Stimulated activated CD8-positive, alpha-beta memory T cell treated with anti-CD3 and anti-CD28 coated beads, Interleukin-15, amount 100 ng/mL, for 1 hour (primary cell): ENCODE measurements around the gene ERCC2.
"Not testable (repeated sequence)": the region's sequence is repeated elsewhere in the genome, so short reads cannot be mapped to it uniquely, and the experiment has no call there.

Source experiments
- DNase-seq: peaks from one replicate; pipeline ENCODE4 v3.0.0-alpha.2; 2020; ENCODE audit warnings: low read depth

ERCC2 gene

DNA sequence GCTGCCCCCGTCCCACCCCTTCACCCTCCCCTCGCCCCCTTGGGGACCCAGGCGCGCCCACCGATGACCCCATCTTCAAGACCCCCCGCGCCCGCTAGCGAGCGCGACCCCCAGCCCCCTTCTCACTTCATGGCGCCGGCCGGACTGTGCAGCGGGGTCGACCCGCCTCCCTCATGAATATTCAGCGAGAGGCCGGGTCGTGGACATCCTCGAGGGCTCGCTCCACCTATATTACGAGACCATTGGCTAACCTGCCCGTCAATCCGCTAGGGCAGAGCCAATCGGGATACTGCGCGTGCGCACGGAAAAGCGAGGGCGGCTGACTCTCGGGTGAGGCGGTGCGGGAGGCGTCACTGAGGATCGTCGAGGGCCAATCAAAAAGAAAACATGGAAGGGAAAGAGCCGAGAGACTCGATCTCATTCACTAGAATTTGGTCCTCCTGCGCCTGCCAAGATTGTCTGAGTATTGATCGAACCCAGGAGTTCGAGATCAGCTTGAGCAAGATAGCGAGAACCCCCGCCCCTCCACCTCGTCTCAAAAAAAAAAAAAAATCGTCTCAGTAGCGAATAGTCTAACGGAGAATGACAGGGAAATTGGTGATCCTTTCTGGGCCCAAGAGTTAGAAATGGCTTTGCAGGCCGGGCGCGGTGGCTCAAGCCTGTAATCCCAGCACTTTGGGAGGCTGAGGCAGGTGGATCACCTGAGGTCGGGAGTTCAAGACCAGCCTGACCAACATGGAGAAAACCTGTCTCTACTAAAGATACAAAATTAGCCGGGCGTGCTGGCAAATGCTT lies at the start of gene ERCC2:
Gene ERCC2, minus strand, starts transcription at position 164 of the 795 bp plus-strand sequence. Its CDS starts 33 bp downstream, at position 131.
- peak; percentile 100 for DNase-seq

DNA sequence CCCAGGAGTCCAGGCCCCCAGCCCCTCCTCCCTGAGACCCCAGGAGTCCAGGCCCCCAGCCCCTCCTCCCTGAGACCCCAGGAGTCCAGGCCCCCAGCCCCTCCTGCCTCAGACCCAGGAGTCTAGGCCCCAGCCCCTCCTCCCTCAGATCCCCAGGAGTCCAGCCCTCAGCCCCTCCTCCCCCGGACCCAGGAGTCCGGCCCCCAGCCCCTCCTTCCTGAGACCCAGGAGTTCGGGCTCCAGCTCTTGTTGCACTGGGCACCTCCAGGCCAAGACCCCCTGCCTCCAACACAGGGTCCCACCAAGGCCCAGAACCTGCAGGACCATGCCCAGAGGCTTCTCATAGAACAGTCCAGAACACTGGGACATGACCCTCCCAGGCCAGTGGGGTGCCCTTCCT lies 49.5 kb upstream of the ERCC2 start:
- DNase-seq = no peak

DNA sequence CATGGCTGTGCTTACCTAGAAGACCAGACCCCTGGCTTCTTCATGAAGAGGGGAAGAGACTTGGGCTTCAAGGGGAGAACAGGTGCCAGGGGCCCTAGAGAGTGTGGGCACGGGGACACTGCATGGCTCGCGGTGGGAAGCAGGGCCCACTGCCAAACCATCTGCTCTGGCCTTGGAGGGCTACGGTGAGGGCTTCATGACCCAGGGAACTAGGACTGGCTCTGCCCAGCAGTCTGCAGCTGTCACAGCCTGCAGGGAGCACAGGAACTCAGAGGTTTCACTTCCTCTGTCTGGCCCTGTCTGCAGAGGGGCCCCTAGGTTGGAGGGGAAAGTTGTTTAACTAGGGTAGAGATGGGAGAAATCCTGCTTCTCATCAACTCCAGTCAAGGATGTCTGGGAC lies 49.0 kb upstream of the ERCC2 start:
- no peak for DNase-seq

DNA sequence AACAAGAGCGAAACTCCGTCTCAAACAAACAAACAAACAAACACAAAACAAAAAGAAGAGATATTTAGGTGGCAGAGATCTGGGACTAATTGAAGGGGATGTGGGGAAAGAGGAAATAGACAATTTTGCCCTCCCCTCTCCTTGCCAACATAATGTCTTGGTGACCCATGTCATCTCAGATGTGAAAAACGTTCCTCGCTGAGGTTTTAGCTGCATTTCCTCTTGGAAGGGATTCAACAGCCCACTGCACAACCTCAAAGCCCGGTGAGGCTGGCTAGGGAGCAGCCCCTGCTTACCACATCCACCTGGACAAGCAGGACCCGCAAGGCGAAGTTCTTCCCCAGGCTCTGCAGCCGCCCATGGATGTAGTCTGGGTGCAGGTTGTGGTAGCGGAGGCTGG lies 48.4 kb upstream of the ERCC2 start:
- no peak for DNase-seq

DNA sequence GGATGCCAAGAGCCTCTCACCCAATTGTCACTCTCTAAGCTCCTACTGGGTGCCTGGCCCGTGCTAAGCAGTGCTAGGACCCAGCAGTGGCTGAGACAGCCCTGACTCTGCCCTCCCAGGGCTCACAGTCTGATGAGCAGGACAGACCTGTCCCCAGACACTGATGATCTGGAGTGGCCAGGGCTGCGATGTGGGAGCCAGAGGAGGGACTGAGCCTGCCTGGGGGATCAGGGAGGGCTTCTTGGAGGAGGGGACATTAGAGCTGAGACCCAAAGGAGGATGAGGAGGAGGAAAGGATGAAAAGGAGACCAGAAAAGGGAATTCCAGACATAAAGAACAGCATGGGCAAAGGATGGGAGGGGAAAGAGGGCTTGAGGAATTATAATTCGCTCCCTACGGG lies 46.8 kb upstream of the ERCC2 start:
- DNase-seq = no peak

DNA sequence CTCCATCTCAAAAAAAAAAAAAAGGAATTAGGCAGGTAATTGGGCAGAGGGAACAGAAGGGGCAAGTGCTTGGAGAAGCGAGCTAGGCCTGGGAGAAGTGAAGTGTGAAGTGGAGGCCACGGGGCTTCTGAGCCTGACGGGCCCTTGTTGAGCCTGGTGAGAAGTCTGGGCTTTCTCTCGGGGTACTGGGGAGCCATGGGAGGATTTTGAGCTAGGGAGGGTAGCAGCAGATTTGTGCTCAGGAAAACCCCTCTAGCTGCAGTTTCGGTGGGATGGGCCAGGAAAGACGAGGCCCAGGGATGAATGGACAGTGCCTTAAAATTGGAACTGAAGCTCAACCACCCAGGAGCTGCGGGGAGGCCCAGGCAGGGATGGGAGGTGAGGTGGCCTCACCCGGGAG lies 44.1 kb upstream of the ERCC2 start:
- DNase-seq = no peak

DNA sequence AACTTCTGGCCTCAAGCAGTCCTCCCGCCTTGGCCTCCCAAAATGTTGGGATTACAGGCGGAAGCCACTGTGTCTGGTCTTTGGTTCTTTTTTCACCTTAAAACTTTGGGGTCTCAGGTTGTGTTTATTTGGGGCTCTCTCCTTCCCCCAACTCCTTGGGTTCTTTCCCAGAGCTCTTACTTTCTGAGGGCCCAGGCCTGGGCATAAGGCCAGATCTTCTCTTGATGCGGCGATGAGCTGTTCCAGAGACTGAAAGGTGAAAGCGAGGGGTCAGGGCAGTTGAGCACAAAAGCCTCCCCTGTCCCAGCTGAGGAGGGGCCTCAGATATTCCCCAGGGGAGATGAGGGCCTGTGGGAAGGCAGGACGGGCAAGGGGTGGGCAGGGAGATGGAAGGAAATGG lies 43.1 kb upstream of the ERCC2 start:
- no peak for DNase-seq

DNA sequence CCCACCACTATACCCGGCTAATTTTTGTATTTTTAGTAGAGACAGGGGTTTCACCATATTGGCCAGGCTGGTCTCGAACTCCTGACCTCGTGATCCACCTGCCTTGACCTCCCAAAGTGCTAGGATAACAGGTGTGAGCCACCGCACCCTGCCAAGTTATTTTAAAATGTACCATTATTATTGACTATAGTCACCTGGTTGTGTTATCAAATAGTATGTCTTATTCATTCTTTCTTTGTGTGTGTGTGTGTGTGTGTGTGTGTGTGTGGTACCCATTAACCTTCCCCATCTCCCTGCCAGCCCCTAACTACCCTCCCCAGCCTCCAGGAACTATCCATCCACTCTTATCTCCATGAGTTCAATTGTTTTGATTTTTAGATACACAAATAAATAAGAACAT lies 40.0 kb upstream of the ERCC2 start:
- DNase-seq = not testable (repeated sequence)

DNA sequence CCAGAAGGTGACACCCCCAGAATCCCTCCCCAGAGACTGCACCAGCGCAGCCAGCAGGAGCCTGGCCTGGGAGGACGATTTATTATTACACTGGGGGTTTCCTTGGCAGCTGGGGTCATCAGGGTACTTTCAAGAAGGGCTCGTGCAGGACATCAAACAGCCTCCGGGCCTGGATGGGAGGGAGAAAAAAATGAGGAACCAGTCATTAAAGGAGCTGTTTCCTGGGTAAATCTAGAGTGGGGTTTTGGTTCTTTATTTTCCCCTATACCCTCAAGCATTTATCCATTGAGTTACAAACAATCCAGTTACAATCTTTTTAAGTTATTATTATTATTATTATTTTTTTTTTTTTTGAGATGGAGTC lies 39.2 kb upstream of the ERCC2 start:
- no peak for DNase-seq

DNA sequence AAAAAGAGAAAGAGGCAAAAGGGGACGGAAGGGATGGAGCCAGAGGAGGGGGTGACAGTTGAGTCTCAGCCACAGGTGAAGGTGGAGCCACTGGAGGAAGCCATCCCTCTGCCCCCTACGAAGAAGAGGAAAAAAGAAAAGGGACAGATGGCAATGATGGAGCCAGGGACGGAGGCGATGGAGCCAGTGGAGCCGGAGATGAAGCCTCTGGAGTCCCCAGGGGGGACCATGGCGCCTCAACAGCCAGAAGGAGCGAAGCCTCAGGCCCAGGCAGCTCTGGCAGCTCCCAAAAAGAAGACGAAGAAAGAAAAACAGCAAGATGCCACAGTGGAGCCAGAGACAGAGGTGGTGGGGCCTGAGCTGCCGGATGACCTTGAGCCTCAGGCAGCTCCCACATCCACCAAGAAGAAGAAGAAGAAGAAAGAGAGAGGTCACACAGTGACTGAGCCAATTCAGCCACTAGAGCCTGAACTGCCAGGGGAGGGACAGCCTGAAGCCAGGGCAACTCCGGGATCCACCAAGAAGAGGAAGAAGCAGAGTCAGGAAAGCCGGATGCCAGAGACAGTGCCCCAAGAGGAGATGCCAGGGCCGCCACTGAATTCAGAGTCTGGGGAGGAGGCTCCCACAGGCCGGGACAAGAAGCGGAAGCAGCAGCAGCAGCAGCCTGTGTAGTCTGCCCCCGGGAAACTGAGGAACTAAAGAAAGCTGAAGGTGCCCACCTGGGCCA lies 38.6 kb upstream of the ERCC2 start:
- no peak for DNase-seq

DNA sequence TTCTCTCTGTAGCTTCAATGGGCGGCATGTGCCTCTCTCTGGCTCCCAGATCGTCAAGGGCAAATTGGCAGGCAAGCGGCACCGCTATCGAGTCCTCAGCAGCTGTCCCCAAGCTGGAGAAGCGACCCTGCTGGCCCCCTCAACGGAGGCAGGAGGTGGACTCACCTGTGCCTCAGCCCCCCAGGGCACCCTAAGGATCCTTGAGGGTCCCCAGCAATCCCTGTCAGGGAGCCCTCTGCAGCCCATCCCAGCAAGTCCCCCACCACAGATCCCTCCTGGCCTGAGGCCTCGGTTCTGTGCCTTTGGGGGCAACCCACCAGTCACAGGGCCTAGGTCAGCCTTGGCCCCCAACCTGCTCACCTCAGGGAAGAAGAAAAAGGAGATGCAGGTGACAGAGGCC lies 37.7 kb upstream of the ERCC2 start:
- no peak for DNase-seq

DNA sequence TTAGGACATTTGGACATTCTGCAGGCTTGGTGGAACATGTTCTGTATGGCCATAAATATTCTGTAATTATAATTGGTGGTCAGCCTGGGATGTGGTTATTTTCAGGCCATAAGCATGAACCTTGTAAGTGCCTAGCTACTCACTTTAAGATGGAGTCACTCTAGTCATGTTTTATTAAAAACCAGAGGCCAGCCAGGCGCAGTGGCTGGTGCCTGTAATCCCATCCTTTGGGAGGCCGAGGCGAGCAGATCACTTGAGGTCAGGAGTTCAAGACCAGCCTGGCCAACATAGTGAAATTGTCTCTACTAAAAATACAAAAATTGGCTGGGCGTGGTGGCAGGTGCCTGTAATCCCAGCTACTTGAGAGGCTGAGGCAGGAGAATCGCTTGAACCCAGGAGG lies 37.2 kb upstream of the ERCC2 start:
- DNase-seq = not testable (repeated sequence)

DNA sequence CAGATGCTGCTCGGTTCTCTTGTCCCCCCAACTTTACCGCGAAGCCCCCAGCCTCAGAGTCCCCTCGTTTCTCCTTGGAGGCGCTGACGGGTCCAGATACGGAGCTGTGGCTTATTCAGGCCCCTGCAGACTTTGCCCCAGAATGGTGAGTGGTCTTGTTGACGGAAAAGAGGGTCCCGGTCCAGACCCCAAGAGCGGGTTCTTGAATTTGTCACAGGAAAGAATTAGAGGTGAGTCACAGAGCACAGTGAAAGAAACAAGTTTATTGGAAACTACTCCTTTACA lies 36.7 kb upstream of the ERCC2 start:
- no peak for DNase-seq

DNA sequence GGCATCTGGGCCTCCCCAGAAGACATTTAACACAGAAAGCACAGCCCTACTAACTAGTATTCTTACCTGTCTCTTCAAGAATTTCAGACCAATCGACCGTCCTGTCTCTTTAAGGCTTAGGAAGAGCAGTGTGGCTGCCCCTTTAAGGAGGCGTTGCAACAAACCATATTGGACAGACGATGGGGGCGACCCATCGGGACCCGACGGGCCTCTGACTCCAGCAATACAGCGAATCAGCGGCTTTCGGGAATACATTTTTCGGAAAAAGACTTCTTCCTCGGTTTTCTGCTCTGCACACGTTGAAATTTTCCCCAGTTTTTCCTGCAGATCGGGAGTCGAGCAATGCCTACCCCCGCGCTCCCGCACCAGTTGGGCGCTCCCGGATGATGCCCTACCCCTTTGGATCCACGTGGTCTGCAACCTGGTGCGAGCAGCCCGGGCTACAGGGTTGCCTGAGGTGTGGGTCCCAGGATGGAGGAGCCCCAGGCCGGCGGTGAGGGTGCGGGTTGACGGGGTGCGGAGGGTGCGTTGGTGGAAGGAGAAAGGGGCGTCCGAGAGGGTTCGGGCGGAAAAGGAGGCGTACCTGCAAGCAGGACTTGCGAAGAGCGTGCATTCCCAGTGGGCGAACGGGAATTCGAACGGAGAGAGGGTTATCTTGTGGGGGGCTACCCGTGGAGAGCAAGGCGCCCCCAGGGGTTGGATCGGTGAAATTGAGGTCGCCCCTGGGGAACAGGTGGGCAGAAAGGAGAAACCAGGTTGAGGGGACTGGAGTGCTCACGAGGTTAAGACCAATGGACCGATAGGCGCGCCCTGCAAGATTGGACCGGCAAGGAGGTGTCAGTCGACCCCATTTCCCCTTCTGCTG lies 36.1 kb upstream of the ERCC2 start, which contains the start of gene POLR1G:
Gene POLR1G, plus strand, starts transcription at position 419 of the 865 bp plus-strand sequence. Its CDS starts 53 bp downstream, at position 472.
- peak; percentile 53 for DNase-seq

DNA sequence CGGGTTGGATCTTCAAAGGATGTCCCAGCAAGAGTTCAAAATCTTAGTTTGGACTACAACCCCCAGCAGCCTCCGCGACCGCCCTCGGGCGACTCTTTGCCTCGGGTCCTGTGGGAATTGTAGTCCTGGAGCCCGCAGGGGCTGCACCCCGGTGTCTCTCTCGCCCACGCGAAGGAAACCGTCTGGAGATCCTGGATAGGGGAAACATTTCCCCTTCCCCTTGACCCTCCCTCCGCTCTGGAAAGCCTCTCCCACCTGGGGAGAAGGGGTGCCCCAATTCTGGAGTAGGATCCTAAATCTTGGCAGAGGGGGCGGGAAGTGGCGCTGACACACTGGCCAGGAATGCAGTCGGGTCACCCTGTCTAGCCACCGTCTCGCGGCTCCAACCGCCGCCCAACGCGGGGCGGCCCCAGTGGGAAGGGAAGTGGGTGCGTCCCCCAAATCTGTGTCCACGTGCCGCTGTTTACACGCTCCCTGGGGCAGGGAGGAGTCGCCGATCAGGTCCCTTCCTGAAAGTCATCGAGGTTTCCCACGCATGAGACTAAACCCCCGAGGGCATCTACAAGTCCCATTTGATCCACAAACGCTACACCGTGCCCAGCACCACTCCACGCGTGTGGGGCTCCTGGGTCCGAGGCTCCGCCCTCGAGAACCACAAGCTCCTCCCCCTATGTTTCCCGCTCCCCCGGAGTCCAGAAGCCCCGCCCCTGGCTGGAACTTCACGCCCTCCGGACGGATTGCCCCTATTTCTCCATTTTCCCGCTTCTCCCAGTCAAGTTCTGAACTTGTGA lies 35.3 kb upstream of the ERCC2 start:
- peak; percentile 70 for DNase-seq

DNA sequence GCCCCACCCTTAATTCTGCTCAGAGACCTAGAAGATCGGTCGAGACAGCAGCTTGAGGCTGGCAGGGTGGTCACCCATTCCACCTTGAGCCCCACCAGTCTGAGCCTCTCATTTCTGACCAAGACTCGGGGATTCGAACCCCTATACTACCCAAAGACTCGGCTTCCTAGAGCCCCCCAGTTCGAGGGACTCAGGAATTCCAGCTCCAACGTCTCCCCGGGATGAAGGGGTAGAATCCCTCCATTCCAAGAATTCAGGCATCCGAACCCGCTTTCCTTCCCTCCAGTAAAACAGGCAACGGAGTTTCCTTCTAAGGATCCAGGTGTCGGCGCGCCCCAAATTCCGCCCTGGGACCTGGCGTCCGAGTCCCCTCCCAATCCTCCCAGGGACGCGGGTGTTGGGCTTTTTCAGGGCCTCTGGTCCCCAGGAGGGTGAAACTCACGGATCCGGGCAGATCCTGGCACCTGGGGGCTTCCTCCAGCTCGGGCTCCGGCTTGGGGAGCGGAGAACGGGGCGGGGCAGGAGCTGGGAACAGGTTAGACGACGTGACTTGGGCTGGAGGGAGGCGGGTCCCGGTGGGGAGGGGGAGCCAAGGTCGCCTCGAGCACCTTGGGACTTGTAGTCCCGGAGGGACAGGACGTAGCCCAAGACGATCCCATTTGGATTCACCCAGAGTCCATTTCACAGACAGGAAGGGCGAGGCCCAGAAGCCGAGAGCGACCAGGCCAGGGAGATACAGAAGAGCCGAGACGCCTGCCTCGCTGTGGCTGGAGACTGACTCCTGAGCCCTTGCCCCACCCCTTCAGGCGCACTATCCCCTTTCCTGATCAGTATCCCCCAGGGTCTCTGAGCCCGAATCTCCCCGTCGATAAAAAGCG lies 34.4 kb upstream of the ERCC2 start, which contains the start of gene PPP1R13L:
Gene PPP1R13L, minus strand, starts transcription at position 513 of the 878 bp plus-strand sequence. CDS start 6,751 bp downstream, outside the sequence.
- no peak for DNase-seq

DNA sequence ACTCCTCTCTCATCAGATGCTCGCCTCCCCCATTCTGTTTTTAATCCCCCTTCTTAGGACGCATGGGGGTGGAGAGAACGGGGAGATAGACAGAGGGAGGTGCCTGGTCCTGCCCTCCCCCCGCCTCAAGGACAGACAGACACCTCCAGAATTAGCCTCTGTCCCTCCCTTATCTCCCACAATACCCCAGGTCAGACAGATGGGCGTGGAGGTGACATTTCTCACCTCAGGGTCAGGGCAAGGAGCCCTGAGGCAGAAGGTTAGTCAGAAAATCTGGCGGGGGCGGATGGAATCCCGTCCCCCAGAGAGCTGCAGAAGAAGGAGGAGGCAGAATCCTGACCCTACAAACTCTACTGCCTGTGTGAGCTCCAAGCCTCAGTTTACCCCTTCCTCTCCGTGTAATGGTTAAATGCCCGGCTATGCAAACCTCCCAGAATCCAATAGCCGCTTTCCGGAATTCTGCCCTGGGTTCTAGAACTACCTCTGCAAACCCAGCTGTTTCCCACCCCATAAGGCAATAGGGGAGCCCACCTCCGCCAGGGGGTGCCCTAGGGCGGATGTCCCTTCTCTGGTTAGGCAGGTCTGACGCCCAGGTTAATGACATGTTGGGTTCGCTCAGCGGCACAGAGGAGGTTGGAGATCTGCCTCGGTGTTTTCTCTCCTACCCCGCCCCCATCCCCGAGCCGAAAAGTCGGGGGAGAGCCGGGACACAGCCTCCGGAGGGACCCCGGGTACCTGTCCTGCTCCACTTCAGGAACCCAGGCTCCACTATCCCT lies 33.6 kb upstream of the ERCC2 start:
- no peak for DNase-seq

DNA sequence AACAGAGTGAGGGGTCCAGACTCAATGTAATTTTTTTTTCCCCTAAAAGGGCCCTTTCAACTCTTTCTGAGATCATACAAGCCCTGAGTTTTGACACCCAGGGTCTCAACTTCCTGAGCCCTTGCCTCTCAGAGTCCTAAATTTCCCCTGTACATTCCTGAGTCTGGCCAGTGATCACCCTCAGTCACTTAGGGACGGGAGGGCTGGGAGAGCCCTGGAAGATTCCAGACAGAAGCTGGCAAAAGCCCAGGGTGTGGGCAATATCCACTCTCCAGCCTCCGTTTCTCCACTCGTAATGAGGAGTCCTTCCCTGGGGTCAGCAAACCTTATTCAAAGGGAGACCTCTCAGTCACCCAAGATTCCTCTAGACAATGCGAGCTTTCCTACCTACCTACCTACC lies 32.9 kb upstream of the ERCC2 start:
- DNase-seq = no peak

DNA sequence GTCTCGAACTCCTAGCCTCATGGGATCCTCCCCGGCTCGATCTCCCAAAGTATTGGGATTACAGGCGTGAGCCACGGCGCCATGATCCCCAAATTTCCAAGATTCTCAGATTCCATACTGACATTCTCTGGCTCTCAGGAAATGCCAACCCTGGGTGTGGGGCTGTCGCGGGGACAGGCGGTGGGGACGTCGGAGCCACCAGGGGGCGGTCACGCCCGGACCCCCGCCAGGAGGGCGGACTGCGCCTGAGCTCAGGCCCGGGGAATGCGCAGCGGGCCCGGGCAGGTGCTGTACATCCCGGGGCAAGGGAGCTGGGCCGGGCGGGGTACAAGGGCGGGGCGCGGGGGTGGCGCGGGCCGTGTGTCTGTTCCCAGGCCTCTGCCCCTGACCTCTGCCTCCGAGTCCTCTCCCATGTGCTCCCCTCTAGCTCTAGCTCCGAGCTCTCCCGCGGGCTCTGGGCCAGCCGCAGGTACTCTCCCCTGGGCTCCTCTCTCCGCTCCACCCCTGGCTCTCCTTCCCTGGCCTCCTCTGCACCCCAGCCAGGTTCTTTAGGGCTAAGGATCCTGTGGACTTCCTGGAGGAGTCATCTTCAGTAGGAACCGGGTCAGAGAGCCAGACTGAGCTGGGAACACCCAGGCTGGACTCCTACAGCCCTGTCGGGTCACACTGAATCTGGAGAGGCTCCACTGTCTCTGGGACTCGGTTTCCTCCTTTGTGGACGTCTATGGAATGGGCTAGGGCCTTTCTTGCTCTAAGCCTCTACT lies 32.1 kb upstream of the ERCC2 start:
- DNase-seq = no peak
